ENCODE data around the gene SEC14L1. TPM values are rescaled to one million over a fixed set of nuclear protein-coding genes. Genes with fewer than 3 reads are reported as not detected.

The SEC14L1 gene
- total RNA-seq, 1 experiment from 2014 or later: 81.0 TPM

DNA sequence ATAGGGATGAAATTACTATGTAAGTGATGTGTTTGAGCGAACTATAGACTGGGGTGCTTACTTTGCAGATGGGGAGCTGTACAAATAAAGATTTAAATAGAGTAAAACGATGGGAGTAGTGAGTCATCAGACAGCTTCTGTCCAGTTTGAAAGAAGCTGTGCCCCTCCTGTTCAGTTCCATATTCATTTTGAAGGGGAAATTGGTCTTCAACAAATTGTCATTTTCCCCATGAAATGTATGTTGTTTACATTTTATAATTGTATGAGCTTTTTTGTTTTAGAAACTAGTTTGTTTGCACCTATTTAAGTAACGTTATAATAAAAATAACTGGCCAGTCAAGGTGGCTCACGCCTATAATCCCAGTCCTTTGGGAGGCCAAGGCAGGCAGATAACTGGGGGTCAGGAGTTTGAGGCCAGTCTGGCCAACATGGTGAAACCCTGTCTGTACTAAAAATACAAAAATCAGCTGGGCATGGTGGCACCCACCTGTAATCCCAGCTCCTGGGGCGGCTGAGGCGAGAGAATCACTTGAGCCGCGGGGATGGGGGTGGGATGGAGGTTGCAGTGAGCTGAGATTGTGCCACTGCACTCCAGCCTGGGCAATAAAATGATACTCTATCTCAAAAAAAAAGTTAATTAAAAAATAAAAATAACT, 20.2 kb downstream of the SEC14L1 start:
- TF ChIP-seq HMGA2 (CRISPR knock-in tag; IDR thresholded peaks at IDR 0.05) (no peak), FOXK1 (CRISPR knock-in tag; IDR thresholded peaks at IDR 0.05) (no peak), ZNF232 (CRISPR knock-in tag; IDR thresholded peaks at IDR 0.05) (no peak), SMAD3 (CRISPR knock-in tag; IDR thresholded peaks at IDR 0.05; ENCODE audit: borderline replicate concordance) (no peak), ZNF416 (CRISPR knock-in tag; IDR thresholded peaks at IDR 0.05) (no peak), CREM (CRISPR knock-in tag; IDR thresholded peaks at IDR 0.05) (no peak)
- TF ChIP-seq, protein P1, sequence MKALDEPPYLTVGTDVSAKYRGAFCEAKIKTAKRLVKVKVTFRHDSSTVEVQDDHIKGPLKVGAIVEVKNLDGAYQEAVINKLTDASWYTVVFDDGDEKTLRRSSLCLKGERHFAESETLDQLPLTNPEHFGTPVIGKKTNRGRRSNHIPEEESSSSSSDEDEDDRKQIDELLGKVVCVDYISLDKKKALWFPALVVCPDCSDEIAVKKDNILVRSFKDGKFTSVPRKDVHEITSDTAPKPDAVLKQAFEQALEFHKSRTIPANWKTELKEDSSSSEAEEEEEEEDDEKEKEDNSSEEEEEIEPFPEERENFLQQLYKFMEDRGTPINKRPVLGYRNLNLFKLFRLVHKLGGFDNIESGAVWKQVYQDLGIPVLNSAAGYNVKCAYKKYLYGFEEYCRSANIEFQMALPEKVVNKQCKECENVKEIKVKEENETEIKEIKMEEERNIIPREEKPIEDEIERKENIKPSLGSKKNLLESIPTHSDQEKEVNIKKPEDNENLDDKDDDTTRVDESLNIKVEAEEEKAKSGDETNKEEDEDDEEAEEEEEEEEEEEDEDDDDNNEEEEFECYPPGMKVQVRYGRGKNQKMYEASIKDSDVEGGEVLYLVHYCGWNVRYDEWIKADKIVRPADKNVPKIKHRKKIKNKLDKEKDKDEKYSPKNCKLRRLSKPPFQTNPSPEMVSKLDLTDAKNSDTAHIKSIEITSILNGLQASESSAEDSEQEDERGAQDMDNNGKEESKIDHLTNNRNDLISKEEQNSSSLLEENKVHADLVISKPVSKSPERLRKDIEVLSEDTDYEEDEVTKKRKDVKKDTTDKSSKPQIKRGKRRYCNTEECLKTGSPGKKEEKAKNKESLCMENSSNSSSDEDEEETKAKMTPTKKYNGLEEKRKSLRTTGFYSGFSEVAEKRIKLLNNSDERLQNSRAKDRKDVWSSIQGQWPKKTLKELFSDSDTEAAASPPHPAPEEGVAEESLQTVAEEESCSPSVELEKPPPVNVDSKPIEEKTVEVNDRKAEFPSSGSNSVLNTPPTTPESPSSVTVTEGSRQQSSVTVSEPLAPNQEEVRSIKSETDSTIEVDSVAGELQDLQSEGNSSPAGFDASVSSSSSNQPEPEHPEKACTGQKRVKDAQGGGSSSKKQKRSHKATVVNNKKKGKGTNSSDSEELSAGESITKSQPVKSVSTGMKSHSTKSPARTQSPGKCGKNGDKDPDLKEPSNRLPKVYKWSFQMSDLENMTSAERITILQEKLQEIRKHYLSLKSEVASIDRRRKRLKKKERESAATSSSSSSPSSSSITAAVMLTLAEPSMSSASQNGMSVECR (CRISPR knock-in tag; IDR thresholded peaks at IDR 0.05; ENCODE audit: borderline replicate concordance): no peak
- ChIA-PET CTCF (interaction anchor here (0.6 to 1.1 kb wide), 3 partner anchors 15 to 389 kb away, joined by 3 to 5 read pairs (median 4); no protein-coding TSS in a partner anchor), POLR2A (interaction anchor here (0.5 kb wide), 1 partner anchor 69 kb away, joined by 5 read pairs; no protein-coding TSS in a partner anchor)
- no peak overlapping the region for H3K4me3 Mint-ChIP-seq
- H3K27ac Mint-ChIP-seq: no peak overlapping the region
- no peak for DNase-seq (ENCODE audit: low spot score)
- peaks cover 63% of the 10 kb centered on the region for H3K4me1 Mint-ChIP-seq
- no peak for ATAC-seq
- peaks cover 8% of the 10 kb centered on the region for H3K36me3 Mint-ChIP-seq
- H3K27me3 Mint-ChIP-seq (ENCODE audit: low read depth): no peaks in the 10 kb centered on the region
- no peaks in the 10 kb centered on the region for H3K9me3 Mint-ChIP-seq

DNA sequence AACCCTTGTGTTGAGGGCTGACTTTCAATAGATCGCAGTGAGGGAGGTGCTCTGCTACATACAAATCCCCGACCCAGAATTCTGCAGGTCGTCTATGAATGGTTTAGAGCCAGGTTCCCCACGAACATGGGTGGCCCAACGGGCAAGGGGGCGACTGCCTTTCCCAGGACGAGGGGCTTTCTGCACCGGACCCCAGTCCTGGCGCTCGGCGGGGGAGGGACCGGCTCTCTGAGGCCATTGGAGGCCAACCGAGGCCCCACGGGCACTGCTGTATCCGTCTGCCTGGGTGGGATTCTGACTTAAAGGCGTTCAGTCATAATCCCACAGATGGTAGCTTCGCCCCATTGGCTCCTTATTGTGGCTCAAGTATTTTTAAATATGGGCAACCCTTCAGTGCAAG, 21.2 kb downstream of the SEC14L1 start:
- peaks cover 61% of the 10 kb centered on the region for H3K4me1 Mint-ChIP-seq
- DNase-seq (ENCODE audit: low spot score) (no peak), ATAC-seq (no peak)
- ChIA-PET POLR2A (no interaction called here), CTCF (no interaction called here)
- H3K27me3 Mint-ChIP-seq (ENCODE audit: low read depth): no peaks in the 10 kb centered on the region
- peaks cover 11% of the 10 kb centered on the region for H3K36me3 Mint-ChIP-seq
- H3K27ac Mint-ChIP-seq: no peak overlapping the region
- no peak overlapping the region for H3K4me3 Mint-ChIP-seq
- H3K9me3 Mint-ChIP-seq: peaks cover 3% of the 10 kb centered on the region; the same call in 1 of the 2 replicates
- no peak for TF ChIP-seq HMGA2 (CRISPR knock-in tag; IDR thresholded peaks at IDR 0.05)
- TF ChIP-seq, protein P2, sequence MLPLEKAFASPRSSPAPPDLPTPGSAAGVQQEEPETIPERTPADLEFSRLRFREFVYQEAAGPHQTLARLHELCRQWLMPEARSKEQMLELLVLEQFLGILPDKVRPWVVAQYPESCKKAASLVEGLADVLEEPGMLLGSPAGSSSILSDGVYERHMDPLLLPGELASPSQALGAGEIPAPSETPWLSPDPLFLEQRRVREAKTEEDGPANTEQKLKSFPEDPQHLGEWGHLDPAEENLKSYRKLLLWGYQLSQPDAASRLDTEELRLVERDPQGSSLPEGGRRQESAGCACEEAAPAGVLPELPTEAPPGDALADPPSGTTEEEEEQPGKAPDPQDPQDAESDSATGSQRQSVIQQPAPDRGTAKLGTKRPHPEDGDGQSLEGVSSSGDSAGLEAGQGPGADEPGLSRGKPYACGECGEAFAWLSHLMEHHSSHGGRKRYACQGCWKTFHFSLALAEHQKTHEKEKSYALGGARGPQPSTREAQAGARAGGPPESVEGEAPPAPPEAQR (CRISPR knock-in tag; IDR thresholded peaks at IDR 0.05): no peak
- TF ChIP-seq, protein P3, sequence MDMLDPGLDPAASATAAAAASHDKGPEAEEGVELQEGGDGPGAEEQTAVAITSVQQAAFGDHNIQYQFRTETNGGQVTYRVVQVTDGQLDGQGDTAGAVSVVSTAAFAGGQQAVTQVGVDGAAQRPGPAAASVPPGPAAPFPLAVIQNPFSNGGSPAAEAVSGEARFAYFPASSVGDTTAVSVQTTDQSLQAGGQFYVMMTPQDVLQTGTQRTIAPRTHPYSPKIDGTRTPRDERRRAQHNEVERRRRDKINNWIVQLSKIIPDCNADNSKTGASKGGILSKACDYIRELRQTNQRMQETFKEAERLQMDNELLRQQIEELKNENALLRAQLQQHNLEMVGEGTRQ (CRISPR knock-in tag; IDR thresholded peaks at IDR 0.05): no peak
- TF ChIP-seq, protein P4, sequence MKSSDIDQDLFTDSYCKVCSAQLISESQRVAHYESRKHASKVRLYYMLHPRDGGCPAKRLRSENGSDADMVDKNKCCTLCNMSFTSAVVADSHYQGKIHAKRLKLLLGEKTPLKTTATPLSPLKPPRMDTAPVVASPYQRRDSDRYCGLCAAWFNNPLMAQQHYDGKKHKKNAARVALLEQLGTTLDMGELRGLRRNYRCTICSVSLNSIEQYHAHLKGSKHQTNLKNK (CRISPR knock-in tag; IDR thresholded peaks at IDR 0.05): no peak
- TF ChIP-seq, protein P5, sequence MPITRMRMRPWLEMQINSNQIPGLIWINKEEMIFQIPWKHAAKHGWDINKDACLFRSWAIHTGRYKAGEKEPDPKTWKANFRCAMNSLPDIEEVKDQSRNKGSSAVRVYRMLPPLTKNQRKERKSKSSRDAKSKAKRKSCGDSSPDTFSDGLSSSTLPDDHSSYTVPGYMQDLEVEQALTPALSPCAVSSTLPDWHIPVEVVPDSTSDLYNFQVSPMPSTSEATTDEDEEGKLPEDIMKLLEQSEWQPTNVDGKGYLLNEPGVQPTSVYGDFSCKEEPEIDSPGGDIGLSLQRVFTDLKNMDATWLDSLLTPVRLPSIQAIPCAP (CRISPR knock-in tag; IDR thresholded peaks at IDR 0.05): no peak
- TF ChIP-seq, protein P6, sequence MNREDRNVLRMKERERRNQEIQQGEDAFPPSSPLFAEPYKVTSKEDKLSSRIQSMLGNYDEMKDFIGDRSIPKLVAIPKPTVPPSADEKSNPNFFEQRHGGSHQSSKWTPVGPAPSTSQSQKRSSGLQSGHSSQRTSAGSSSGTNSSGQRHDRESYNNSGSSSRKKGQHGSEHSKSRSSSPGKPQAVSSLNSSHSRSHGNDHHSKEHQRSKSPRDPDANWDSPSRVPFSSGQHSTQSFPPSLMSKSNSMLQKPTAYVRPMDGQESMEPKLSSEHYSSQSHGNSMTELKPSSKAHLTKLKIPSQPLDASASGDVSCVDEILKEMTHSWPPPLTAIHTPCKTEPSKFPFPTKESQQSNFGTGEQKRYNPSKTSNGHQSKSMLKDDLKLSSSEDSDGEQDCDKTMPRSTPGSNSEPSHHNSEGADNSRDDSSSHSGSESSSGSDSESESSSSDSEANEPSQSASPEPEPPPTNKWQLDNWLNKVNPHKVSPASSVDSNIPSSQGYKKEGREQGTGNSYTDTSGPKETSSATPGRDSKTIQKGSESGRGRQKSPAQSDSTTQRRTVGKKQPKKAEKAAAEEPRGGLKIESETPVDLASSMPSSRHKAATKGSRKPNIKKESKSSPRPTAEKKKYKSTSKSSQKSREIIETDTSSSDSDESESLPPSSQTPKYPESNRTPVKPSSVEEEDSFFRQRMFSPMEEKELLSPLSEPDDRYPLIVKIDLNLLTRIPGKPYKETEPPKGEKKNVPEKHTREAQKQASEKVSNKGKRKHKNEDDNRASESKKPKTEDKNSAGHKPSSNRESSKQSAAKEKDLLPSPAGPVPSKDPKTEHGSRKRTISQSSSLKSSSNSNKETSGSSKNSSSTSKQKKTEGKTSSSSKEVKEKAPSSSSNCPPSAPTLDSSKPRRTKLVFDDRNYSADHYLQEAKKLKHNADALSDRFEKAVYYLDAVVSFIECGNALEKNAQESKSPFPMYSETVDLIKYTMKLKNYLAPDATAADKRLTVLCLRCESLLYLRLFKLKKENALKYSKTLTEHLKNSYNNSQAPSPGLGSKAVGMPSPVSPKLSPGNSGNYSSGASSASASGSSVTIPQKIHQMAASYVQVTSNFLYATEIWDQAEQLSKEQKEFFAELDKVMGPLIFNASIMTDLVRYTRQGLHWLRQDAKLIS (CRISPR knock-in tag; IDR thresholded peaks at IDR 0.05; ENCODE audit: borderline replicate concordance): no peak
- TF ChIP-seq, protein P7, sequence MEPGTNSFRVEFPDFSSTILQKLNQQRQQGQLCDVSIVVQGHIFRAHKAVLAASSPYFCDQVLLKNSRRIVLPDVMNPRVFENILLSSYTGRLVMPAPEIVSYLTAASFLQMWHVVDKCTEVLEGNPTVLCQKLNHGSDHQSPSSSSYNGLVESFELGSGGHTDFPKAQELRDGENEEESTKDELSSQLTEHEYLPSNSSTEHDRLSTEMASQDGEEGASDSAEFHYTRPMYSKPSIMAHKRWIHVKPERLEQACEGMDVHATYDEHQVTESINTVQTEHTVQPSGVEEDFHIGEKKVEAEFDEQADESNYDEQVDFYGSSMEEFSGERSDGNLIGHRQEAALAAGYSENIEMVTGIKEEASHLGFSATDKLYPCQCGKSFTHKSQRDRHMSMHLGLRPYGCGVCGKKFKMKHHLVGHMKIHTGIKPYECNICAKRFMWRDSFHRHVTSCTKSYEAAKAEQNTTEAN (CRISPR knock-in tag; IDR thresholded peaks at IDR 0.05): no peak
- TF ChIP-seq, protein P8, sequence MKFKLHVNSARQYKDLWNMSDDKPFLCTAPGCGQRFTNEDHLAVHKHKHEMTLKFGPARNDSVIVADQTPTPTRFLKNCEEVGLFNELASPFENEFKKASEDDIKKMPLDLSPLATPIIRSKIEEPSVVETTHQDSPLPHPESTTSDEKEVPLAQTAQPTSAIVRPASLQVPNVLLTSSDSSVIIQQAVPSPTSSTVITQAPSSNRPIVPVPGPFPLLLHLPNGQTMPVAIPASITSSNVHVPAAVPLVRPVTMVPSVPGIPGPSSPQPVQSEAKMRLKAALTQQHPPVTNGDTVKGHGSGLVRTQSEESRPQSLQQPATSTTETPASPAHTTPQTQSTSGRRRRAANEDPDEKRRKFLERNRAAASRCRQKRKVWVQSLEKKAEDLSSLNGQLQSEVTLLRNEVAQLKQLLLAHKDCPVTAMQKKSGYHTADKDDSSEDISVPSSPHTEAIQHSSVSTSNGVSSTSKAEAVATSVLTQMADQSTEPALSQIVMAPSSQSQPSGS (CRISPR knock-in tag; IDR thresholded peaks at IDR 0.05; ENCODE audit: borderline replicate concordance, low read depth): no peak
- no peak for TF ChIP-seq GABPB1 (CRISPR knock-in tag; IDR thresholded peaks at IDR 0.05)
- TF ChIP-seq ZNF121 (CRISPR knock-in tag; IDR thresholded peaks at IDR 0.05): no peak
- TF ChIP-seq, protein P9, sequence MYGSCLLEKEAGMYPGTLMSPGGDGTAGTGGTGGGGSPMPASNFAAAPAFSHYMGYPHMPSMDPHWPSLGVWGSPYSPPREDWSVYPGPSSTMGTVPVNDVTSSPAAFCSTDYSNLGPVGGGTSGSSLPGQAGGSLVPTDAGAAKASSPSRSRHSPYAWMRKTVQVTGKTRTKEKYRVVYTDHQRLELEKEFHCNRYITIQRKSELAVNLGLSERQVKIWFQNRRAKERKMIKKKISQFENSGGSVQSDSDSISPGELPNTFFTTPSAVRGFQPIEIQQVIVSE (CRISPR knock-in tag; IDR thresholded peaks at IDR 0.05; ENCODE audit: borderline replicate concordance): no peak
- TF ChIP-seq, protein P10, sequence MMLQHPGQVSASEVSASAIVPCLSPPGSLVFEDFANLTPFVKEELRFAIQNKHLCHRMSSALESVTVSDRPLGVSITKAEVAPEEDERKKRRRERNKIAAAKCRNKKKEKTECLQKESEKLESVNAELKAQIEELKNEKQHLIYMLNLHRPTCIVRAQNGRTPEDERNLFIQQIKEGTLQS (CRISPR knock-in tag; conservative IDR thresholded peaks at IDR 0.05): no peak

Measured in WTC11 (cell line).